AML-193 (cell line): ENCODE results near the gene MUC3A.

Experiments
- DNase-seq, 2 experiments: peaks; one replicate each; lab custom pipeline; 2025; lab: John Stamatoyannopoulos, UW

The MUC3A gene

DNA sequence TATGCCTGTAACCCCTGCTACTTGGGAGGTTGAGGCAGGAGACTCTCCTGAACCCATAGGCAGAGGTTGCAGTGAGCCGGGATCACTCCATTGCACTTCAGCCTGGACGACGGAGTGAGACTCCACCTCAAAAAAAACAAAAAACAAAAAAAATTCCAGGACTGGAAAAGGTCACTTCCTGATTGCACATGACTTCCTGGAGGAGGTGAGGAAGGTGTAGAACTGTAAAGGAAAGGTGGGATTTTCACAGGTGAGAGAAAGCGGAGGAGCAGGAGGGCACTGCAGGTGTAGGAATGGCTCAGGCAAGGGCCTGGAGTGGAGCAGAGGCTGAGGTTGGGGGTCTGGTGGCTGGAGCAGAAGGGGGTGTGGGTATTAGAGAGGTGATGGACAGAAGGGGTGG lies 3.2 kb upstream of the MUC3A start:
- no peak for DNase-seq

- DNase-seq = no peak
Observed at GRCh38 chr7:100946766-100947365, 2.5 kb upstream of the MUC3A start.

GRCh38 chr7:100947792-100948191 lies 1.5 kb upstream of the MUC3A start:
- no peak for DNase-seq

DNA sequence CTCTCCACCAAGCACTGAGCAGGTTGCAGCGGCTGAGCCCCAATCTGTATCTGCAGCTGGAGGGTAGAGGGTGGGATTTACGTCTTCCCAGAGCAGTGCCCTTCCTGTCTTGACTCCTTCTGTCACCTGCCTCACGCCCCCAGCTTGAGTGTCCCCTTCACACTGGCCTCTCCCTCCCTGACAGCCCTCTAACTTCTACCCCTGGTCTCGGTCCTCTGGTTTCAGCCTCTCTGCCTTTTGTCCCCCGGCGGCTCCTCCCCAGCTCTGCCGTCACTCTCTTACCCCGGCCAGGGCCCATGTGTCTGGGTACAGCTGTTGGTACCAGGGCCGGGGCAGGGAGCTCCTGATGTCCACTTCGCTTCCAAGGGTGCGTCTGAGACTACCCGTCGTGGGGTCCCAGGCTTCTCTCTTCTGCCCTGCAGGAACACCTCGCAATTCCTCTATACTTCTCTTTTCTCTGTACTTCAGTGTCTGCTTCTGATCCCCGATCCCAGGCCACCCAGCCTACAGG lies 654 bp downstream of the MUC3A start:
- no peak for DNase-seq

- no peak for DNase-seq
Observed at GRCh38 chr7:100951172-100951571, 1.8 kb downstream of the MUC3A start.

GRCh38 chr7:100951888-100952560 lies 2.7 kb downstream of the MUC3A start:
- DNase-seq = no peak

- DNase-seq = no peak
Observed at GRCh38 chr7:100952641-100953040, 3.3 kb downstream of the MUC3A start.

- no peak for DNase-seq
Observed at GRCh38 chr7:100957832-100958421, 8.6 kb downstream of the MUC3A start.

DNA sequence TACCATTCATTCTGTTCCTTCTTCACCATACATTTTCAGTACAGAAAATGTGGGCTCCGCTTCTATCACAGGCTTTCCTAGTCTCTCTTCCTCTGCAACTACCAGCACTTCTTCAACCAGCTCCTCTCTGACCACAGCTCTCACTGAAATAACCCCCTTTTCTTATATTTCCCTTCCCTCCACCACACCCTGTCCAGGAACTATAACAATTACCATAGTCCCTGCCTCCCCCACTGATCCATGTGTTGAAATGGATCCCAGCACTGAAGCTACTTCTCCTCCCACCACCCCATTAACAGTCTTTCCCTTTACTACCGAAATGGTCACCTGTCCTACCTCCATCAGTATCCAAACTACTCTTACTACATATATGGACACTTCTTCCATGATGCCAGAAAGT lies 10.6 kb downstream of the MUC3A start:
- DNase-seq = no peak

DNA sequence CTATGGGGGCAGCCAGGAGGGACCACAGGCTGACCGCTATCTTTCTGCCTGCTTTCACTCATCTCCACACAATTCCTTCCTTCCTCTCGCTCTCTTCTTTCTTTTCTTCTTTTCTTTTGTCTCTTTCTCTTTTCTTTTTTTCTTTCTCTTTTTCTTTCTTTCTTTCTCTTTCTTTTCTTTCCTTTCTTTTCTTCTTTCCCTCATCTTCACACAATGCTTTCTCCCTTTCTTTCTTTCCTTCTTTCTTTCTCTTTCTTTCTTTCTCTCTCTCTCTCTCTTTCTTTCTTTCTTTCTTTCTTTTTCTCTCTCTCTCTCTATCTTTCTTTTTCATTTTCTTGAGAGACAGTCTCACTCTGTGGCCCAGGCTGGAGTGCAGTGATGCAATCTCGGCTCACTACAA lies 13.2 kb downstream of the MUC3A start:
- no peak for DNase-seq

GRCh38 chr7:100963386-100963785 lies 14.1 kb downstream of the MUC3A start:
- DNase-seq = no peak

DNA sequence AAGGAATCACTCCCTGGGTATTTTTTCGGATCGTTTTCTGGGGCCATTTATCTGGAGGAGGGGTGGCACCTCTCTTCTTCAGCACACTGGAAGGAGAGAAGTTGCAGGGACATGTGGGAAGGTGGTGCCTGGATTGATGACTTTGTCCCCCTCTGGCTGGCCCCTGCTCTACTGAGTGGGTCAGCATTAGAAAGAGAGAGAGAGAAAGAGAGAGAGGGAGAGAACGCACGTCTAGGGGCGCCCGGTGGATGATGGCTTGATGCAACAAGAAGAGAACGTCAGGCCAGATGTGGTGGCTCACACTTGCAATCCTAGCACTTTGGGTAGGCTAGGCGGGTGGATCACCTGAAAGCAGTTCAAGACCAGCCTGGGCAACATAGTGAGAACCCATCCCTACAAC lies 14.5 kb downstream of the MUC3A start:
- DNase-seq = no peak

- DNase-seq = no peak
Observed at GRCh38 chr7:100964630-100965029, 15.3 kb downstream of the MUC3A start.

DNA sequence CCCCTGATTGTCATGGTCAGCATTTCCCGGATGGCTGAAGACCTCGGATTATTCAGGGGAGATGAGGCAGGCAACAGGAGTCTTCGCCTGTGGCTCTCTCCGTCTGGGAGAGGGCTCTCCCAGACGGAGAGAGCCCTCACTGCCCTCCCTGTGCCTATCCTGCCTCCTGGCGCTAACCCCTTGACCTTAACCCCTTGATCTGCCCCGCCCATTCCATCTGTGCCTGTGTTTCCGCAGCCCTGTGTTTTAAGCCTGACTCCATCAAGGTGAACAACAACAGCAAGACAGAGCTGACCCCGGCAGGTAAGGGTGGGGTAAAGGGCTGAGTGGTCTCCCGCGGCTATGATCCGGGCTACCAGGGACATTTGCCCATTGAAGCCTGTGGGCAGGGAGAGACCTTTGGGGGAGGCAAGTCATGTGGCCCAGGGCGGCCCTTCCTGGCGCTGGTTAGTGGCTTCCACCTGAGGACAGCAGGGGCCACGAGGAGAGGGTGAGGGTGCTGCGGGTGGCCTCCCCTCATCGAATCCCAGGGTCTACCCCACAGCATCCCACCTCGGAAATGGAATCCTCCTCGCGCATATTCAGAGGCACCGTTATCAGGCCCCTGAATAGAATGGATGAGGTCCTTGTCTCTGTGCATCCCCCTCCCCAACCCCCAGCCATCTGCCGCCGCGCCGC lies 15.8 kb downstream of the MUC3A start:
- no peak for DNase-seq

DNA sequence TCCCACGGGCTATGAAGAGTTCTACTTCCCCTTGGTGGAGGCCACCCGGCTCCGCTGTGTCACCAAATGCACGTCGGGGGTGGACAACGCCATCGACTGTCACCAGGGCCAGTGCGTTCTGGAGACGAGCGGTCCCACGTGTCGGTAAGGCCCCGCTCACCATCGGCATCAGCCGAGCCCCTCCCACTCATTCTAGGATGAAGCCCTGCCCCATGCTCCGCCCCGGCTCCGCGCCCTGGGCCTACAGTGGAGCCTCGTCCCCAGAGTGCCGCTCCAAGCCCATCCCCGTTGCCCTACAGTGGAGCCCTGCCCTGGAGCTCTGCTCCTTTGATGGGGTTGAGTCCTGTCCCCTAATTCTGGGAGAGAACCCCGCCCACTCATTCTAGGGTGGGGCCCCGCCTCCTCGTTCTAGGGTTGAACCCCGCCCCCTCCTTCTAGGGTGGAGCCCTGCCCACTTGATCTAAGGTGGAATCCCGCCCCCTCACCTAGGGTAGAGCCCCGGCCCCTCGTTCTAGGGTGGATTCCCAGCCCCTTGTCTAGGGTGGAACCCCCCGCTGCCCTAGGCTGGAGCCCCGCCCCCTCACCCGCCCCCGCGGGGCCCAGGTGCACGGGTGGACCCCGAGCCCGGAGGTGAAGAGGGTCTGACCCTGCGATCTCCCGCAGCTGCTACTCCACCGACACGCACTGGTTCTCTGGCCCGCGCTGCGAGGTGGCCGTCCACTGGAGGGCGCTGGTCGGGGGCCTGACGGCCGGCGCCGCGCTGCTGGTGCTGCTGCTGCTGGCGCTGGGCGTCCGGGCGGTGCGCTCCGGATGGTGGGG lies 16.6 kb downstream of the MUC3A start:
- no peak for DNase-seq

GRCh38 chr7:100966542-100967291 lies 17.4 kb downstream of the MUC3A start:
- no peak for DNase-seq

GRCh38 chr7:100967292-100967863 lies 18.0 kb downstream of the MUC3A start:
- DNase-seq = no peak

GRCh38 chr7:100968031-100968430 lies 18.7 kb downstream of the MUC3A start:
- no peak for DNase-seq

- DNase-seq = no peak
Observed at GRCh38 chr7:100968650-100969049, 19.3 kb downstream of the MUC3A start.

GRCh38 chr7:100969066-100969615 lies 19.8 kb downstream of the MUC3A start, which contains the start of gene MUC12:
Gene MUC12 (plus strand): TSS chr7:100969565. CDS start chr7:100969623, 58 bp downstream.
- DNase-seq = no peak
